Glutamatergic neuron (in vitro differentiated cells): ENCODE data around the gene HAT1. TPM values are rescaled to one million over a fixed set of nuclear protein-coding genes. Genes with fewer than 3 reads are reported as not detected.

Experiments used
- DNase-seq: peaks from one replicate; pipeline ENCODE4 v3.0.0; 2022
- H3K27ac Mint-ChIP-seq: one replicate; pipeline ENCODE4 v1.8.0; 2020; ENCODE audit warnings: mild to moderate bottlenecking, mixed read lengths, inconsistent platforms; ENCODE audit not compliant: unreplicated experiment
- H3K27me3 Mint-ChIP-seq: one replicate; pipeline ENCODE4 v1.8.0; 2020; ENCODE audit warnings: mild to moderate bottlenecking, moderate library complexity, mixed read lengths, inconsistent platforms; ENCODE audit not compliant: unreplicated experiment
- H3K36me3 Mint-ChIP-seq: one replicate; pipeline ENCODE4 v1.8.0; 2020; ENCODE audit warnings: mild to moderate bottlenecking, mixed read lengths, inconsistent platforms; ENCODE audit not compliant: unreplicated experiment
- H3K4me1 Mint-ChIP-seq: one replicate; pipeline ENCODE4 v1.8.0; 2020; ENCODE audit warnings: mild to moderate bottlenecking, low read depth, mixed read lengths, inconsistent platforms; ENCODE audit not compliant: unreplicated experiment
- H3K4me3 Mint-ChIP-seq: one replicate; pipeline ENCODE4 v1.8.0; 2020; ENCODE audit warnings: mild to moderate bottlenecking, mixed read lengths, inconsistent platforms; ENCODE audit not compliant: unreplicated experiment
- H3K9me3 Mint-ChIP-seq: one replicate; pipeline ENCODE4 v1.8.0; 2020; ENCODE audit warnings: mild to moderate bottlenecking, moderate library complexity, mixed read lengths, inconsistent platforms; ENCODE audit not compliant: unreplicated experiment
- total RNA-seq: library from RNA; stranded (reverse); fragmentation: NEBNext Ultra II Directional; extraction: Animal tissue kit (Norgen Biotek cat#: 25700); gene quantifications from one replicate; pipeline ENCODE4 v1.2.1, GENCODE V29; 2021; ENCODE audit not compliant: unreplicated experiment
- TF ChIP-seq, protein P1 (sequence below): fragments of 200-600 bp; sonication (generic); IDR thresholded peaks from one replicate; pipeline ENCODE4 v1.5.0; 2021; ENCODE audit not compliant: partially characterized antibody, unreplicated experiment

Gene HAT1
- total RNA-seq, 1 donor from 2014 or later: 19.9 TPM

DNA sequence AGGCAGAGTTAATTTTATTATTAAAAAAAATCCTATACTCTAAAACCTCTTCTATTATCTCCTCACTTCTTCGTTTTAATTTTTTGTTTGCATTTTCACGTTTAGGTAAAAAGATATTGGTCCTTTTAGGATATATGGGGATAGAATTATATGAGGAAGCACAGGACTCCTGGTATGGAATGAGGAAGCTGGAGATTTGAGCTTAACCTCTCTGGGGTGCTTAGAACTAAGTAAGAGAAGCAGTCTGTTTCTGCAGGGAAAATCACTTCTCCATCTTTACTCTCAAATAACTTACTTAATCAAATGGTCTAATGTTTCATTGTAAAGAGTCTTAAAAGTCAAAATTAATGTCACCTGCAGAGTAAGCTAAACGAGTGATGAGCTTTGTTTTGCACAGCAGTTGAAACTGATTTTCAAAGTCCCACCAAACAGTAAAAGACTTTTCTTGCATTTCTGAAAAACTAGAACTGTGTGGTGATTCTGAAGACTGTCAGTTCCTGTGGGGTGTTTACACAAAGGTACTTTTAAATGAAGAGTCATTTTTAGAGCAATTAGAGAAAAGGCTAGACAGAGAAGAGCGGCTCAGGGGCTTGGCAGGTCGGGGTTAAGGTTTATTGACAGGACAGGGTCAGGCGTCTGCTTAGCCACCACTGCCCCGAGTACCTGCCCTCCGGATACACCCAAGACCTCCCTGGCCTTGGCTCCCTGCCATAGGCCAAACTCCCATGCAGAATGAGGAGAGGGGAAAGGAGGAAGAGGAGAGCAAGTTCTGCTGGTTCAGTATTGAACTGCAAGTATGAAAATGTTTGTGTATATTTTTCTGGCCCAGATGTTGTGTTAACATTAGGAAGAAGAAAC lies 99.0 kb downstream of the HAT1 start:
- TF ChIP-seq, protein P1, sequence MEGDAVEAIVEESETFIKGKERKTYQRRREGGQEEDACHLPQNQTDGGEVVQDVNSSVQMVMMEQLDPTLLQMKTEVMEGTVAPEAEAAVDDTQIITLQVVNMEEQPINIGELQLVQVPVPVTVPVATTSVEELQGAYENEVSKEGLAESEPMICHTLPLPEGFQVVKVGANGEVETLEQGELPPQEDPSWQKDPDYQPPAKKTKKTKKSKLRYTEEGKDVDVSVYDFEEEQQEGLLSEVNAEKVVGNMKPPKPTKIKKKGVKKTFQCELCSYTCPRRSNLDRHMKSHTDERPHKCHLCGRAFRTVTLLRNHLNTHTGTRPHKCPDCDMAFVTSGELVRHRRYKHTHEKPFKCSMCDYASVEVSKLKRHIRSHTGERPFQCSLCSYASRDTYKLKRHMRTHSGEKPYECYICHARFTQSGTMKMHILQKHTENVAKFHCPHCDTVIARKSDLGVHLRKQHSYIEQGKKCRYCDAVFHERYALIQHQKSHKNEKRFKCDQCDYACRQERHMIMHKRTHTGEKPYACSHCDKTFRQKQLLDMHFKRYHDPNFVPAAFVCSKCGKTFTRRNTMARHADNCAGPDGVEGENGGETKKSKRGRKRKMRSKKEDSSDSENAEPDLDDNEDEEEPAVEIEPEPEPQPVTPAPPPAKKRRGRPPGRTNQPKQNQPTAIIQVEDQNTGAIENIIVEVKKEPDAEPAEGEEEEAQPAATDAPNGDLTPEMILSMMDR: no peak
- Mint-ChIP-seq H3K27ac (no peak overlapping the region), H3K4me3 (no peak overlapping the region)

DNA sequence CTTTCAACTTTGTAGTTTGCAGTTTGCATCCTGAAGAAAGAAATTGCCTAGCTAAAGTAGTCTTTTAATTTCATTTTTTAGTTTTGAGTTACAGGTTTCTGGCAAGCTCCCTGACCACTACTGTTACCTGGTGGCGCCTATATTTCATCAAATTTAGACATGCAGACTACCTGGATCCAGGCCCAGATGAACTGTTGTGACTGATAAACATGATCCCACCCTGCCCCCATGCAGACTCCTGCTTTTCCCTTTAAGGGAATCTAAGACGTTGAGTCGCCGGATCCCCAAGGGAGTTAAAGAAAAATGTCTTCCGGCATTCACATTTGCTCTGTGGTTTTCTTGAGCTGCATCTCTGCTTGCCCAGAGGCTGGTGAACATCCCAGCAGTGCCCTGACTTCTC lies 99.7 kb downstream of the HAT1 start:
- TF ChIP-seq, protein P1: no peak
- H3K9me3 Mint-ChIP-seq: no peaks in the 10 kb centered on the region
- peaks cover 9% of the 10 kb centered on the region for H3K4me1 Mint-ChIP-seq
- H3K36me3 Mint-ChIP-seq: no peaks in the 10 kb centered on the region
- no peaks in the 10 kb centered on the region for H3K27me3 Mint-ChIP-seq
- DNase-seq: no peak
- H3K27ac Mint-ChIP-seq: no peak overlapping the region
- no peak overlapping the region for H3K4me3 Mint-ChIP-seq

More for the DNA sequence above, 99.0 kb downstream of the HAT1 start:
- no peak for DNase-seq
- H3K36me3 Mint-ChIP-seq: no peaks in the 10 kb centered on the region
- no peaks in the 10 kb centered on the region for H3K9me3 Mint-ChIP-seq
- H3K4me1 Mint-ChIP-seq: peaks cover 9% of the 10 kb centered on the region
- no peaks in the 10 kb centered on the region for H3K27me3 Mint-ChIP-seq

DNA sequence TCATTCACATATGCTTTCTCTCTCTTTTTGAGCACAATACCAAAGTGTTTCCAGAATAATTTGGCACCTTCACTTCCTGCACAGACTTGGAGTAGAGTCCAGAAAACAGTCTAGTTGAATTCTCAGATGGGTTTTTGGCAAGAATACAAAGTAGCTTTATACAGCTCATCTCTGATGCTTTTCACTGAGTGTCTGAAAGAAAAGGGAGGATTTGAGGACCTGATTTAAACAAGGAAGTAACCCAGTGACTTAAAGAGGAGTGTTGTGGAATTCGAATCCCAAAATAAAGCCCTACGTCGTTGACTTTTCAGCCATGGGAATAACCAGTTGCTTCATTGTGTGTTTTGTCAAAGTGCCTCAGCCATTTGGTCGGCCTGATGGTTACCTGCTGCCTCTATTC lies 109.3 kb downstream of the HAT1 start:
- no peak overlapping the region for H3K27ac Mint-ChIP-seq
- no peak overlapping the region for H3K4me3 Mint-ChIP-seq
- H3K27me3 Mint-ChIP-seq: no peaks in the 10 kb centered on the region
- H3K36me3 Mint-ChIP-seq: no peaks in the 10 kb centered on the region
- peaks cover 7% of the 10 kb centered on the region for H3K4me1 Mint-ChIP-seq
- DNase-seq: no peak
- TF ChIP-seq, protein P1: no peak
- H3K9me3 Mint-ChIP-seq: no peaks in the 10 kb centered on the region

Other genes starting within 250 kb of the HAT1 start
- 363 TPM for gene DYNC1I2, start 235.0 kb upstream of the HAT1 start, total RNA-seq
- 30.4 TPM for gene SLC25A12, start 28.2 kb upstream of the HAT1 start, total RNA-seq
- 5.1 TPM for gene METAP1D, start 77.5 kb downstream of the HAT1 start, total RNA-seq
- gene DLX1, start 163.0 kb downstream of the HAT1 start, total RNA-seq: 0.61 TPM
- gene DLX2, start 180.4 kb downstream of the HAT1 start, total RNA-seq: 1.4 TPM